GM12878 (cell line): ENCODE data around the gene ZNF771. TPM values are rescaled to one million over a fixed set of nuclear protein-coding genes. Genes with fewer than 3 reads are reported as not detected.

Source experiments
- ATAC-seq: fragments of 200-7000 bp; cut with Tn5 transposase; 3 replicates; pipeline ENCODE4 v1.9.1; 2020; ENCODE audit warnings: mild to moderate bottlenecking, moderate library complexity
- BruUV-seq: library from RNA; stranded (reverse); fragments of 400-500 nt; replicated peaks from 2 replicates; lab custom pipeline; 2021; lab: Mats Ljungman, UMichigan
- CTCF ChIA-PET: fragments of 300-600 bp; sonication (Branson Sonifier 250); formaldehyde crosslinking; extraction: SDS; loops from one replicate; lab custom pipeline; 2021; ENCODE audit warnings: inconsistent platforms; lab: Yijun Ruan, JAX
- POLR2A ChIA-PET: fragments of 350-600 bp; formaldehyde crosslinking; extraction: SDS; loops from one replicate; lab custom pipeline; 2021; ENCODE audit warnings: inconsistent platforms; lab: Charles Lee
- RAD21 ChIA-PET: fragments of 300-600 bp; sonication (Branson Sonifier 250); formaldehyde crosslinking; loops from one replicate; lab custom pipeline; 2023; ENCODE audit warnings: antibody characterized with exemption; ENCODE audit not compliant: unreplicated experiment; lab: Charles Lee
- SMC1A ChIA-PET: fragments of 300-600 bp; sonication (Branson Sonifier 250); formaldehyde crosslinking; loops from one replicate; lab custom pipeline; 2023; ENCODE audit not compliant: unreplicated experiment, uncharacterized antibody; lab: Charles Lee
- DNase-seq: peaks from one replicate; pipeline ENCODE4 v3.0.0-alpha.2; 2011; ENCODE audit warnings: low read depth, low spot score
- FAIRE-seq: peaks from 3 replicates; lab custom pipeline; 2011; peaks lifted over from hg19 to GRCh38; lab: Jason Lieb, UNC
- H2AFZ ChIP-seq: 2 replicates; pipeline ENCODE4 v1.6.0; 2011; ENCODE audit warnings: low read depth, low read length, control low read depth; ENCODE audit not compliant: control insufficient read depth
- H3K27ac ChIP-seq: 2 replicates; pipeline ENCODE4 v1.5.1; 2011; ENCODE audit warnings: control low read depth; ENCODE audit not compliant: control insufficient read depth, insufficient read depth
- H3K27me3 ChIP-seq, 2 experiments: replicated peaks in 1 of 2; 2 replicates each; pipeline versions ENCODE4 v1.6.0 to v1.6.1; 2011; ENCODE audit warnings: low read length in 1 of 2; ENCODE audit not compliant: control insufficient read depth in 2 of 2, insufficient read depth in 2 of 2
- H3K36me3 ChIP-seq, 2 experiments: 2 replicates each; pipeline ENCODE4 v1.5.1; 2011; ENCODE audit warnings: low read length in 1 of 2; ENCODE audit not compliant: control insufficient read depth in 2 of 2, insufficient read depth in 2 of 2
- H3K4me1 ChIP-seq: 2 replicates; pipeline ENCODE4 v1.6.1; 2011; ENCODE audit warnings: mild to moderate bottlenecking, low read length, moderate library complexity, mixed read lengths; ENCODE audit not compliant: control insufficient read depth, insufficient read depth
- H3K4me2 ChIP-seq: 2 replicates; pipeline ENCODE4 v1.6.0; 2011; ENCODE audit warnings: control low read depth; ENCODE audit not compliant: control insufficient read depth, insufficient read depth
- H3K4me3 ChIP-seq: fragments of 200-600 bp; sonication (generic); 2 replicates; pipeline ENCODE4 v1.5.1; 2016
- H3K79me2 ChIP-seq: 2 replicates; pipeline ENCODE4 v1.6.0; 2011; ENCODE audit warnings: low read length; ENCODE audit not compliant: control insufficient read depth, insufficient read depth
- H3K9ac ChIP-seq: 2 replicates; pipeline ENCODE4 v1.8.0; 2011; ENCODE audit warnings: low read length, control low read depth, mixed read lengths; ENCODE audit not compliant: control insufficient read depth, insufficient read depth
- H3K9me3 ChIP-seq: replicated peaks from 3 replicates; pipeline ENCODE4 v1.5.1; 2011; ENCODE audit warnings: mild to moderate bottlenecking, low read length; ENCODE audit not compliant: control insufficient read depth, insufficient read depth
- H4K20me1 ChIP-seq: 2 replicates; pipeline ENCODE4 v1.6.0; 2011; ENCODE audit not compliant: control insufficient read depth, insufficient read depth
- CBFB ChIP-seq: IDR thresholded peaks from 2 replicates; pipeline ENCODE4 v1.6.1; 2016; ENCODE audit warnings: antibody characterized with exemption, low read depth
- DPF2 ChIP-seq: fragments of 450-650 bp; IDR thresholded peaks from 2 replicates; pipeline ENCODE4 v1.6.1; 2017; ENCODE audit warnings: mild to moderate bottlenecking
- EZH2 ChIP-seq: IDR thresholded peaks from 2 replicates; pipeline ENCODE4 v1.6.1; 2012; ENCODE audit warnings: low read depth, mild to moderate bottlenecking, control low read depth, inconsistent platforms, low read length, borderline replicate concordance; ENCODE audit not compliant: control insufficient read depth
- MTA2 ChIP-seq: fragments of 450-650 bp; IDR thresholded peaks from 2 replicates; pipeline ENCODE4 v1.6.1; 2016; ENCODE audit warnings: low read depth, mild to moderate bottlenecking, moderate library complexity
- MTA3 ChIP-seq: IDR thresholded peaks from 2 replicates; pipeline ENCODE4 v1.6.1; 2012; ENCODE audit warnings: low read length, inconsistent platforms, borderline replicate concordance
- POLR2A ChIP-seq: IDR thresholded peaks from 2 replicates; pipeline ENCODE4 v1.6.1; 2011; ENCODE audit warnings: low read depth, mild to moderate bottlenecking, low read length
- WGBS: methylation state at CpG from one replicate; pipeline ENCODE4 v1.1.6; 2016; ENCODE audit warnings: low lambda C conversion rate; ENCODE audit not compliant: insufficient replicate concordance, insufficient coverage; ENCODE audit errors: missing lambda C conversion rate; 5-methylcytosine and 5-hydroxymethylcytosine counted together
- in situ Hi-C: fragments of 300-500 bp; cut with MboI; formaldehyde crosslinking; loops from 9 replicates; pipeline ENCODE4 v1.14.3; 2018; ENCODE audit warnings: mixed read lengths
- intact Hi-C: fragments of 100-400 bp; cut with micrococcal nuclease; formaldehyde crosslinking; loops from one replicate; pipeline ENCODE4 v1.14.2; 2022; ENCODE audit not compliant: unreplicated experiment
- polyA plus RNA-seq, 11 experiments: library from polyadenylated mRNA; depleted of rRNA in 4 of 11; unstranded in 6 of 11; stranded (reverse) in 5 of 11; fragments of >200 nt; fragmentation: Nextera tagmentation in 4 of 11; fragmentation: Illumina TruSeq in 1 of 11; extraction: Ambion mirVana in 4 of 11; extraction: Trizol in 1 of 11; gene quantifications; 1 replicate in 1 of 11; 2 replicates in 10 of 11; pipeline versions ENCODE4 v1.2.1 to v1.2.3, GENCODE V29; 2011 to 2016; ENCODE audit warnings: inconsistent platforms in 2 of 11, missing spikeins in 2 of 11, low read depth in 1 of 11
- total RNA-seq, 4 experiments: library from RNA; depleted of rRNA in 3 of 4; stranded (reverse); fragments of >200 nt in 3 of 4; fragmentation: Illumina TruSeq in 1 of 4; extraction: Trizol in 1 of 4; gene quantifications; 2 replicates each; pipeline versions ENCODE4 v1.2.1 to v1.2.3, GENCODE V29; 2013 to 2021
- TF ChIP-seq, protein P1 (sequence below): fragments of 150-350 bp; IDR thresholded peaks from 2 replicates; pipeline ENCODE4 v1.6.1; 2016; ENCODE audit warnings: low read depth, low read length
- TF ChIP-seq, protein P2 (sequence below): fragments of 450-650 bp; conservative IDR thresholded peaks from 2 replicates; pipeline ENCODE4 v1.6.1; 2017; ENCODE audit warnings: mild to moderate bottlenecking, moderate library complexity

Gene ZNF771
- total and polyA plus RNA-seq, 10 of the 15 experiments (the other 5 are each of a cell fraction or from before 2014, with no cell fraction given), result 0.98 to 7.6 (median 3.7) TPM

DNA sequence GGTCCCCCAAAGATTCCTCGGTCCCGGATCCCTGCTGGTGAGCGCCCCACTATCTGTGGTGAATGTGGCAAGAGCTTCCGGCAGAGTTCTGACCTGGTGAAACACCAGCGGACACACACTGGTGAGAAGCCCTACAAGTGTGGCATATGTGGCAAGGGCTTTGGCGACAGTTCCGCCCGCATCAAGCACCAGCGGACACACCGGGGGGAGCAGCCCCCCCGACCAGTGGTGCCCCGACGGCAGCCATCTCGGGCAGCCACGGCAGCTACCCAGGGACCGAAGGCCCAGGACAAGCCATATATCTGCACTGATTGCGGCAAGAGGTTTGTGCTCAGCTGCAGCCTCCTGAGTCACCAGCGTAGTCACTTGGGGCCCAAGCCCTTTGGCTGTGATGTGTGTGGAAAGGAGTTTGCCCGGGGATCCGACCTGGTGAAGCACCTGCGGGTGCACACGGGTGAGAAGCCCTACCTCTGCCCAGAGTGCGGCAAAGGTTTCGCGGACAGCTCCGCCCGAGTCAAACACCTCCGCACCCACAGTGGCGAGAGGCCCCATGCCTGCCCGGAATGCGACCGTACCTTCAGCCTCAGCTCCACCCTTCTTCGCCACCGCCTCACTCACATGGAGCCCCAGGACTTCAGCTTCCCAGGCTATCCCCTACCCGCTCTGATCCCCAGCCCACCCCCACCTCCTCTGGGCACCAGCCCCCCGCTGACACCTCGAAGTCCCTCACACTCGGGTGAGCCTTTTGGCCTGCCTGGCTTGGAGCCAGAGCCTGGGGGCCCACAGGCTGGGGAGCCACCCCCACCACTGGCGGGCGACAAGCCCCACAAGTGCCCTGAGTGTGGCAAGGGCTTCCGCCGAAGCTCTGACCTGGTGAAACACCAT, 9.4 kb upstream of the ZNF771 start:
- DNase-seq (no peak), ATAC-seq (no peak), FAIRE-seq (no peak)
- ChIA-PET CTCF (interaction anchor here (1.0 to 1.2 kb wide), 3 partner anchors 11 to 306 kb away, joined by 3 to 5 read pairs (median 4); partner anchors contain the start of gene TBX6), RAD21 (interaction anchor here (2.2 kb wide), 1 partner anchor 27 kb away, joined by 9 read pairs; no protein-coding TSS in a partner anchor), SMC1A (interaction anchor here (1.3 to 2.2 kb wide), 3 partner anchors 11 to 27 kb away, joined by 4 to 6 read pairs (median 5); partner anchors contain the start of genes SEPTIN1 and TBC1D10B), POLR2A (interaction anchor here (0.8 to 1.1 kb wide), 3 partner anchors 9 to 42 kb away, joined by 3 to 5 read pairs (median 3); partner anchors contain the start of gene SEPTIN1)
- H3K27me3 ChIP-seq, result no peaks in the 10 kb centered on the region; a peak in 1 of 4 replicates
- H3K9me3 ChIP-seq, result no peaks in the 10 kb centered on the region
- no peak overlapping the region for H3K4me3 ChIP-seq
- no peaks in the 10 kb centered on the region for H4K20me1 ChIP-seq
- 95% methylated on average over 39 of the region's 42 CpGs for WGBS
- TF ChIP-seq EZH2 (no peak), POLR2A (no peak)
- H3K4me2 ChIP-seq, result no peak overlapping the region
- intact Hi-C loops, result no loop called here
- no peak overlapping the region for H3K9ac ChIP-seq
- BruUV-seq, result no TSS peak
- peaks cover 13% of the 10 kb centered on the region for H3K4me1 ChIP-seq
- H3K36me3 ChIP-seq, result peaks cover 0 to 2% of the 10 kb centered on the region in 2 experiments; a peak in 3 of 4 replicates
- H2AFZ ChIP-seq, result no peak overlapping the region
- H3K27ac ChIP-seq, result no peak overlapping the region
- in situ Hi-C loops, result no loop called here
- peaks cover 5% of the 10 kb centered on the region for H3K79me2 ChIP-seq

DNA sequence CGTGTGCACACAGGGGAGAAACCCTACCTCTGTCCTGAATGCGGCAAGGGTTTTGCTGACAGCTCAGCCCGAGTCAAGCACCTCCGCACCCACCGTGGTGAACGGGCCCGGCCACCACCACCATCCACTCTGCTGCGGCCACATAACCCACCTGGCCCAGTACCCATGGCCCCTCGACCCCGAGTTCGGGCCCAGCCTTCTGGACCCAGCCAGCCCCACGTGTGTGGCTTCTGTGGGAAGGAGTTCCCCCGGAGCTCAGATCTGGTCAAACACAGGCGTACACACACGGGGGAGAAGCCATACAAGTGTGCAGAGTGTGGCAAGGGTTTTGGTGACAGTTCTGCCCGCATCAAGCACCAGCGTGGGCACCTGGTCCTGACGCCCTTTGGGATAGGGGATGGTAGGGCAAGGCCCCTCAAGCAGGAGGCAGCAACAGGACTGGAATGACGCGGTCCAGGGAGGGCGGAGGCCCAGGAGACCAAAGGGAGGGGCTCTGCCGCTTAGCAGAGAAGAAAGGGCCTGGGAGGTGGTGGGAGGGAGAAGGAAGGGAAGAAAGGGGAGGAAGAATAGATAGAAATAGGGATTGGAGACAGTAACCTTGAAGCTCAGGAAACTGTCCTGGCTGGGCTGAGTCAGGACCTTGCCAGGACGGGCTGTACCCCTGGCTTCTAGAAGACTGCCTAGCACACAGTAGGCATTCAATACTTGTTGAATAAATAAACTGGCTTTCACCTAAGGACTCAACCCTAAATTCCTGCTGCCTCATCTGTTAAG, 8.6 kb upstream of the ZNF771 start:
- H3K27me3 ChIP-seq, result no peaks in the 10 kb centered on the region; a peak in 1 of 4 replicates
- H3K27ac ChIP-seq, result no peak overlapping the region
- no peak for FAIRE-seq
- 73% methylated on average over 23 of the region's 23 CpGs for WGBS
- peaks cover 0 to 2% of the 10 kb centered on the region in 2 experiments; a peak in 3 of 4 replicates for H3K36me3 ChIP-seq
- no TSS peak for BruUV-seq
- RAD21 ChIA-PET, result interaction anchor here (1.3 to 2.4 kb wide), 4 partner anchors 10 to 27 kb away, joined by 4 to 10 read pairs (median 8); partner anchors contain the start of gene SEPTIN1
- no peak for DNase-seq
- no peak for ATAC-seq
- H3K4me2 ChIP-seq, result no peak overlapping the region
- peaks cover 13% of the 10 kb centered on the region for H3K4me1 ChIP-seq
- H2AFZ ChIP-seq, result no peak overlapping the region
- H3K9ac ChIP-seq, result no peak overlapping the region
- in situ Hi-C loops, result no loop called here
- SMC1A ChIA-PET, result interaction anchor here (1.1 to 2.2 kb wide), 5 partner anchors 10 to 28 kb away, joined by 3 to 6 read pairs (median 4); partner anchors contain the start of genes SEPTIN1 and TBC1D10B
- intact Hi-C loops, result no loop called here
- H3K9me3 ChIP-seq, result no peaks in the 10 kb centered on the region
- no peak overlapping the region for H3K4me3 ChIP-seq
- peaks cover 5% of the 10 kb centered on the region for H3K79me2 ChIP-seq
- CTCF ChIA-PET, result interaction anchor here (1.1 to 1.8 kb wide), 4 partner anchors 9 to 295 kb away, joined by 3 to 6 read pairs (median 4); partner anchors contain the start of gene ZNF771
- no peaks in the 10 kb centered on the region for H4K20me1 ChIP-seq
- POLR2A ChIA-PET, result no interaction called here
- TF ChIP-seq, protein P1, sequence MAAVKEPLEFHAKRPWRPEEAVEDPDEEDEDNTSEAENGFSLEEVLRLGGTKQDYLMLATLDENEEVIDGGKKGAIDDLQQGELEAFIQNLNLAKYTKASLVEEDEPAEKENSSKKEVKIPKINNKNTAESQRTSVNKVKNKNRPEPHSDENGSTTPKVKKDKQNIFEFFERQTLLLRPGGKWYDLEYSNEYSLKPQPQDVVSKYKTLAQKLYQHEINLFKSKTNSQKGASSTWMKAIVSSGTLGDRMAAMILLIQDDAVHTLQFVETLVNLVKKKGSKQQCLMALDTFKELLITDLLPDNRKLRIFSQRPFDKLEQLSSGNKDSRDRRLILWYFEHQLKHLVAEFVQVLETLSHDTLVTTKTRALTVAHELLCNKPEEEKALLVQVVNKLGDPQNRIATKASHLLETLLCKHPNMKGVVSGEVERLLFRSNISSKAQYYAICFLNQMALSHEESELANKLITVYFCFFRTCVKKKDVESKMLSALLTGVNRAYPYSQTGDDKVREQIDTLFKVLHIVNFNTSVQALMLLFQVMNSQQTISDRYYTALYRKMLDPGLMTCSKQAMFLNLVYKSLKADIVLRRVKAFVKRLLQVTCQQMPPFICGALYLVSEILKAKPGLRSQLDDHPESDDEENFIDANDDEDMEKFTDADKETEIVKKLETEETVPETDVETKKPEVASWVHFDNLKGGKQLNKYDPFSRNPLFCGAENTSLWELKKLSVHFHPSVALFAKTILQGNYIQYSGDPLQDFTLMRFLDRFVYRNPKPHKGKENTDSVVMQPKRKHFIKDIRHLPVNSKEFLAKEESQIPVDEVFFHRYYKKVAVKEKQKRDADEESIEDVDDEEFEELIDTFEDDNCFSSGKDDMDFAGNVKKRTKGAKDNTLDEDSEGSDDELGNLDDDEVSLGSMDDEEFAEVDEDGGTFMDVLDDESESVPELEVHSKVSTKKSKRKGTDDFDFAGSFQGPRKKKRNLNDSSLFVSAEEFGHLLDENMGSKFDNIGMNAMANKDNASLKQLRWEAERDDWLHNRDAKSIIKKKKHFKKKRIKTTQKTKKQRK, result no peak
- no peak for TF ChIP-seq MTA2
- no peak for TF ChIP-seq DPF2
- no peak for TF ChIP-seq MTA3
- TF ChIP-seq CBFB, result no peak
- TF ChIP-seq, protein P2, sequence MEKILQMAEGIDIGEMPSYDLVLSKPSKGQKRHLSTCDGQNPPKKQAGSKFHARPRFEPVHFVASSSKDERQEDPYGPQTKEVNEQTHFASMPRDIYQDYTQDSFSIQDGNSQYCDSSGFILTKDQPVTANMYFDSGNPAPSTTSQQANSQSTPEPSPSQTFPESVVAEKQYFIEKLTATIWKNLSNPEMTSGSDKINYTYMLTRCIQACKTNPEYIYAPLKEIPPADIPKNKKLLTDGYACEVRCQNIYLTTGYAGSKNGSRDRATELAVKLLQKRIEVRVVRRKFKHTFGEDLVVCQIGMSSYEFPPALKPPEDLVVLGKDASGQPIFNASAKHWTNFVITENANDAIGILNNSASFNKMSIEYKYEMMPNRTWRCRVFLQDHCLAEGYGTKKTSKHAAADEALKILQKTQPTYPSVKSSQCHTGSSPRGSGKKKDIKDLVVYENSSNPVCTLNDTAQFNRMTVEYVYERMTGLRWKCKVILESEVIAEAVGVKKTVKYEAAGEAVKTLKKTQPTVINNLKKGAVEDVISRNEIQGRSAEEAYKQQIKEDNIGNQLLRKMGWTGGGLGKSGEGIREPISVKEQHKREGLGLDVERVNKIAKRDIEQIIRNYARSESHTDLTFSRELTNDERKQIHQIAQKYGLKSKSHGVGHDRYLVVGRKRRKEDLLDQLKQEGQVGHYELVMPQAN, result no peak
